GM13976 (cell line): ENCODE data around the gene SPAG17.
"Not testable (repeated sequence)": the region's sequence is repeated elsewhere in the genome, so short reads cannot be mapped to it uniquely, and the experiment has no call there.

Experiments used
- DNase-seq: peaks from one replicate; pipeline ENCODE4 v3.0.0; 2012; ENCODE audit warnings: low spot score
- CTCF ChIP-seq: IDR thresholded peaks from 2 replicates; pipeline ENCODE4 v1.5.1; 2012; ENCODE audit warnings: borderline replicate concordance, mild to moderate bottlenecking; ENCODE audit not compliant: insufficient read depth; ENCODE audit errors: extremely low read depth, missing control alignments, control extremely low read depth
- in situ Hi-C: fragments of 300-500 bp; cut with MboI; formaldehyde crosslinking; loops from one replicate; pipeline ENCODE4 v1.12.0; 2022; ENCODE audit warnings: low sequenced_read_pairs, mixed read lengths, inconsistent platforms; ENCODE audit not compliant: unreplicated experiment

SPAG17 gene

GRCh38 chr1:117929343-117930172, 255.5 kb downstream of the SPAG17 start, which contains the start of the genes GDAP2 and WDR3:
Gene GDAP2, minus strand, starts transcription at chr1:117929621. Its CDS starts 9,264 bp downstream, at chr1:117920357.
Gene WDR3, plus strand, starts transcription at chr1:117929739. Its CDS starts 3,581 bp downstream, at chr1:117933320.
- peak; percentile 94 for DNase-seq
- in situ Hi-C loops, result no loop called here
- no peak for TF ChIP-seq CTCF

- peak; percentile 41 for DNase-seq
- in situ Hi-C loops, result no loop called here
- no peak for TF ChIP-seq CTCF
These were observed 256.1 kb downstream of the SPAG17 start for GRCh38 chr1:117928881-117929342.

- in situ Hi-C loops, result no loop called here
- TF ChIP-seq CTCF, result no peak
- DNase-seq, result no peak
These were observed 259.0 kb downstream of the SPAG17 start for GRCh38 chr1:117925981-117926380.

- DNase-seq, in situ Hi-C loops: not testable (repeated sequence)
These were observed 262.3 kb downstream of the SPAG17 start for GRCh38 chr1:117922717-117923116.

GRCh38 chr1:117921991-117922390, 263.0 kb downstream of the SPAG17 start:
- in situ Hi-C loops, result no loop called here
- no peak for DNase-seq
- TF ChIP-seq CTCF, result no peak

GRCh38 chr1:117919376-117919775, 265.7 kb downstream of the SPAG17 start:
- no peak for TF ChIP-seq CTCF
- no peak for DNase-seq
- in situ Hi-C loops, result no loop called here

- TF ChIP-seq CTCF, result no peak
- in situ Hi-C loops, result no loop called here
- no peak for DNase-seq
These were observed 274.0 kb downstream of the SPAG17 start for GRCh38 chr1:117911051-117911450.
